IgD-negative memory B cell (primary cell): ENCODE data around the gene KLF13. TPM values are rescaled to one million over a fixed set of nuclear protein-coding genes. Genes with fewer than 3 reads are reported as not detected.

ENCODE experiments used
- H3K27ac Mint-ChIP-seq, 3 donors: one replicate each; pipeline ENCODE4 v1.8.0; 2020 to 2022; ENCODE audit warnings: mild to moderate bottlenecking in 3 of 3, mixed read lengths in 3 of 3, moderate library complexity in 1 of 3
- H3K27me3 Mint-ChIP-seq: one replicate; pipeline ENCODE4 v1.8.0; 2021; ENCODE audit warnings: mixed read lengths
- H3K36me3 Mint-ChIP-seq: one replicate; pipeline ENCODE4 v1.8.0; 2020; ENCODE audit warnings: mild to moderate bottlenecking, mixed read lengths
- H3K4me1 Mint-ChIP-seq, 3 donors: one replicate each; pipeline ENCODE4 v1.8.0; 2020 to 2022; ENCODE audit warnings: mixed read lengths in 3 of 3, mild to moderate bottlenecking in 1 of 3
- H3K4me3 Mint-ChIP-seq, 4 donors: one replicate each; pipeline ENCODE4 v1.8.0; 2020 to 2022; ENCODE audit warnings: mild to moderate bottlenecking in 4 of 4, mixed read lengths in 4 of 4, moderate library complexity in 3 of 4
- H3K9me3 Mint-ChIP-seq, 3 donors: one replicate each; pipeline ENCODE4 v1.8.0; 2020 to 2021; ENCODE audit warnings: mixed read lengths in 3 of 3, mild to moderate bottlenecking in 1 of 3
- polyA plus RNA-seq: library from polyadenylated mRNA; unstranded; fragments of 300-500 nt; fragmentation: Illumina TruSeq; gene quantifications from one replicate; pipeline ENCODE4 v1.2.3, GENCODE V29; 2021

KLF13 gene
- polyA plus RNA-seq, 1 donor from 2014 or later, result 81.4 TPM

GRCh38 chr15:31330111-31330785 is 3.6 kb downstream of the KLF13 start:
- H3K27ac Mint-ChIP-seq, result peak overlapping the region; percentile 41 to 98 (median 97)
- no peaks in the 10 kb centered on the region for H3K9me3 Mint-ChIP-seq
- no peaks in the 10 kb centered on the region for H3K36me3 Mint-ChIP-seq
- peaks cover 43 to 50% (median 49%) of the 10 kb centered on the region in 3 donors for H3K4me1 Mint-ChIP-seq
- no peaks in the 10 kb centered on the region for H3K27me3 Mint-ChIP-seq
- H3K4me3 Mint-ChIP-seq, result peak overlapping the region; percentile 89 to 95 (median 93)

- Mint-ChIP-seq H3K36me3 (no peaks in the 10 kb centered on the region), H3K9me3 (no peaks in the 10 kb centered on the region), H3K27ac (peak overlapping the region; percentile 0 to 98 (median 87)), H3K4me1 (peaks cover 45 to 55% (median 52%) of the 10 kb centered on the region in 3 donors), H3K27me3 (no peaks in the 10 kb centered on the region), H3K4me3 (peak overlapping the region; percentile 89 to 95 (median 93))
Observed at GRCh38 chr15:31330836-31331235, 4.2 kb downstream of the KLF13 start.

- Mint-ChIP-seq H3K27ac (peak overlapping the region; percentile 0 to 98 (median 78)), H3K36me3 (no peaks in the 10 kb centered on the region), H3K4me1 (peaks cover 50 to 58% (median 54%) of the 10 kb centered on the region in 3 donors), H3K9me3 (no peaks in the 10 kb centered on the region), H3K4me3 (peak overlapping the region; percentile 22 to 94 (median 84)), H3K27me3 (no peaks in the 10 kb centered on the region)
Observed at GRCh38 chr15:31331389-31331788, 4.8 kb downstream of the KLF13 start.

GRCh38 chr15:31332020-31332680 is 5.5 kb downstream of the KLF13 start:
- H3K4me3 Mint-ChIP-seq, result peak overlapping the region; percentile 22 to 94 (median 84)
- peak overlapping the region in 2 of 3 donors; percentile 41 to 98 for H3K27ac Mint-ChIP-seq

GRCh38 chr15:31332681-31333071 is 6.0 kb downstream of the KLF13 start:
- peak overlapping the region in 1 of 3 donors; percentile 98 for H3K27ac Mint-ChIP-seq
- H3K36me3 Mint-ChIP-seq, result no peaks in the 10 kb centered on the region
- H3K27me3 Mint-ChIP-seq, result no peaks in the 10 kb centered on the region
- H3K9me3 Mint-ChIP-seq, result no peaks in the 10 kb centered on the region
- H3K4me1 Mint-ChIP-seq, result peaks cover 61 to 71% (median 63%) of the 10 kb centered on the region in 3 donors
- peak overlapping the region in 3 of 4 donors; percentile 5 to 92 (median 75) for H3K4me3 Mint-ChIP-seq

More at GRCh38 chr15:31332020-31332680, 5.5 kb downstream of the KLF13 start:
- no peaks in the 10 kb centered on the region for H3K27me3 Mint-ChIP-seq
- H3K36me3 Mint-ChIP-seq, result no peaks in the 10 kb centered on the region
- peaks cover 58 to 66% (median 59%) of the 10 kb centered on the region in 3 donors for H3K4me1 Mint-ChIP-seq
- no peaks in the 10 kb centered on the region for H3K9me3 Mint-ChIP-seq

- Mint-ChIP-seq H3K4me1 (peaks cover 65 to 76% (median 67%) of the 10 kb centered on the region in 3 donors), H3K27ac (no peak overlapping the region), H3K4me3 (no peak overlapping the region)
Observed at GRCh38 chr15:31333119-31333518, 6.5 kb downstream of the KLF13 start.

GRCh38 chr15:31333820-31334219 is 7.2 kb downstream of the KLF13 start:
- Mint-ChIP-seq H3K27me3 (no peaks in the 10 kb centered on the region), H3K36me3 (peaks cover 2% of the 10 kb centered on the region), H3K4me1 (peaks cover 69 to 79% (median 69%) of the 10 kb centered on the region in 3 donors), H3K27ac (peak overlapping the region in 1 of 3 donors; percentile 30), H3K9me3 (no peaks in the 10 kb centered on the region), H3K4me3 (peak overlapping the region in 1 of 4 donors; percentile 12)

More at GRCh38 chr15:31333119-31333518, 6.5 kb downstream of the KLF13 start:
- Mint-ChIP-seq H3K36me3 (no peaks in the 10 kb centered on the region), H3K9me3 (no peaks in the 10 kb centered on the region), H3K27me3 (no peaks in the 10 kb centered on the region)

GRCh38 chr15:31335989-31336592 is 9.5 kb downstream of the KLF13 start:
- Mint-ChIP-seq H3K27ac (peak overlapping the region; percentile 47 to 78 (median 78)), H3K4me1 (peaks cover 64 to 82% (median 70%) of the 10 kb centered on the region in 3 donors), H3K9me3 (no peaks in the 10 kb centered on the region), H3K4me3 (peak overlapping the region in 3 of 4 donors; percentile 47 to 77 (median 60)), H3K27me3 (no peaks in the 10 kb centered on the region), H3K36me3 (peaks cover 2% of the 10 kb centered on the region)

GRCh38 chr15:31336593-31337295 is 10.1 kb downstream of the KLF13 start:
- Mint-ChIP-seq H3K27me3 (no peaks in the 10 kb centered on the region), H3K4me1 (peaks cover 64 to 81% (median 67%) of the 10 kb centered on the region in 3 donors), H3K27ac (peak overlapping the region; percentile 47 to 81 (median 78))

GRCh38 chr15:31337352-31338031 is 10.9 kb downstream of the KLF13 start:
- H3K27ac Mint-ChIP-seq, result peak overlapping the region in 2 of 3 donors; percentile 38 to 81
- H3K36me3 Mint-ChIP-seq, result peaks cover 2% of the 10 kb centered on the region
- H3K4me1 Mint-ChIP-seq, result peaks cover 64 to 77% (median 66%) of the 10 kb centered on the region in 3 donors
- no peaks in the 10 kb centered on the region for H3K27me3 Mint-ChIP-seq
- H3K9me3 Mint-ChIP-seq, result no peaks in the 10 kb centered on the region
- H3K4me3 Mint-ChIP-seq, result peak overlapping the region in 3 of 4 donors; percentile 25 to 74 (median 70)

More at GRCh38 chr15:31336593-31337295, 10.1 kb downstream of the KLF13 start:
- Mint-ChIP-seq H3K9me3 (no peaks in the 10 kb centered on the region), H3K36me3 (peaks cover 2% of the 10 kb centered on the region), H3K4me3 (peak overlapping the region in 3 of 4 donors; percentile 31 to 74 (median 67))

GRCh38 chr15:31338318-31338878 is 11.8 kb downstream of the KLF13 start:
- H3K27me3 Mint-ChIP-seq, result peaks cover under 1% of the 10 kb centered on the region
- H3K9me3 Mint-ChIP-seq, result no peaks in the 10 kb centered on the region
- H3K4me3 Mint-ChIP-seq, result peak overlapping the region; percentile 25 to 77 (median 66)
- peak overlapping the region; percentile 38 to 81 (median 49) for H3K27ac Mint-ChIP-seq
- peaks cover 65 to 80% (median 72%) of the 10 kb centered on the region in 3 donors for H3K4me1 Mint-ChIP-seq
- peaks cover 5% of the 10 kb centered on the region for H3K36me3 Mint-ChIP-seq

- Mint-ChIP-seq H3K36me3 (peaks cover 5% of the 10 kb centered on the region), H3K9me3 (no peaks in the 10 kb centered on the region), H3K27ac (peak overlapping the region; percentile 49 to 85 (median 81)), H3K4me1 (peaks cover 68 to 83% (median 75%) of the 10 kb centered on the region in 3 donors), H3K27me3 (peaks cover 1% of the 10 kb centered on the region), H3K4me3 (peak overlapping the region in 3 of 4 donors; percentile 25 to 77 (median 75))
Observed at GRCh38 chr15:31338879-31339557, 12.4 kb downstream of the KLF13 start.

GRCh38 chr15:31339558-31339895 is 12.9 kb downstream of the KLF13 start:
- H3K27ac Mint-ChIP-seq, result peak overlapping the region in 1 of 3 donors; percentile 85

More at GRCh38 chr15:31339558-31339895, 12.9 kb downstream of the KLF13 start:
- Mint-ChIP-seq H3K4me3 (peak overlapping the region in 2 of 4 donors; percentile 25 to 54), H3K9me3 (no peaks in the 10 kb centered on the region), H3K36me3 (peaks cover 5% of the 10 kb centered on the region), H3K27me3 (peaks cover 1% of the 10 kb centered on the region), H3K4me1 (peaks cover 72 to 87% (median 80%) of the 10 kb centered on the region in 3 donors)
